Vagina (tissue), 2 donors: ENCODE measurements around the gene DDIT4.

Source experiments
- CTCF ChIP-seq, 3 experiments: fragments of 450-650 bp in 2 of 3; fragments of 200-600 bp in 1 of 3; sonication (generic) in 1 of 3; IDR thresholded peaks; one replicate each; pipeline ENCODE4 v1.5.1; 2017 to 2019; ENCODE audit warnings: antibody characterized with exemption in 3 of 3, mild to moderate bottlenecking in 2 of 3, moderate library complexity in 2 of 3
- POLR2A ChIP-seq, 2 donors: fragments of 450-650 bp; IDR thresholded peaks; one replicate each; pipeline ENCODE4 v1.6.1; 2017; ENCODE audit warnings: antibody characterized with exemption in 2 of 2, mild to moderate bottlenecking in 2 of 2, moderate library complexity in 2 of 2
- POLR2AphosphoS5 ChIP-seq, 2 donors: sonication (generic); formaldehyde crosslinking; IDR thresholded peaks; one replicate each; pipeline ENCODE4 v1.9.0; 2017; ENCODE audit warnings: antibody characterized with exemption in 2 of 2, mild to moderate bottlenecking in 2 of 2, low read depth in 1 of 2; ENCODE audit not compliant: insufficient read depth in 1 of 2

GRCh38 chr10:72310636-72311035 lies 36.9 kb downstream of the DDIT4 start:
- no peak for TF ChIP-seq POLR2A (IDR thresholded peaks at IDR 0.05)
- no peak for TF ChIP-seq CTCF (IDR thresholded peaks at IDR 0.05)
- no peak for TF ChIP-seq POLR2AphosphoS5 (IDR thresholded peaks at IDR 0.05; ENCODE audit: insufficient read depth in 1 of 2, low read depth in 1 of 2)
